GM19452 (cell line): Measurements from ENCODE around the gene AUTS2.

Experiments used
- ATAC-seq: cut with Tn5 transposase; IDR thresholded peaks from one replicate; pipeline ENCODE4 v1.9.1; 2021; ENCODE audit not compliant: unreplicated experiment

The AUTS2 gene

GRCh38 chr7:69622960-69623359 lies 24.7 kb downstream of the AUTS2 start:
- no peak for ATAC-seq

DNA sequence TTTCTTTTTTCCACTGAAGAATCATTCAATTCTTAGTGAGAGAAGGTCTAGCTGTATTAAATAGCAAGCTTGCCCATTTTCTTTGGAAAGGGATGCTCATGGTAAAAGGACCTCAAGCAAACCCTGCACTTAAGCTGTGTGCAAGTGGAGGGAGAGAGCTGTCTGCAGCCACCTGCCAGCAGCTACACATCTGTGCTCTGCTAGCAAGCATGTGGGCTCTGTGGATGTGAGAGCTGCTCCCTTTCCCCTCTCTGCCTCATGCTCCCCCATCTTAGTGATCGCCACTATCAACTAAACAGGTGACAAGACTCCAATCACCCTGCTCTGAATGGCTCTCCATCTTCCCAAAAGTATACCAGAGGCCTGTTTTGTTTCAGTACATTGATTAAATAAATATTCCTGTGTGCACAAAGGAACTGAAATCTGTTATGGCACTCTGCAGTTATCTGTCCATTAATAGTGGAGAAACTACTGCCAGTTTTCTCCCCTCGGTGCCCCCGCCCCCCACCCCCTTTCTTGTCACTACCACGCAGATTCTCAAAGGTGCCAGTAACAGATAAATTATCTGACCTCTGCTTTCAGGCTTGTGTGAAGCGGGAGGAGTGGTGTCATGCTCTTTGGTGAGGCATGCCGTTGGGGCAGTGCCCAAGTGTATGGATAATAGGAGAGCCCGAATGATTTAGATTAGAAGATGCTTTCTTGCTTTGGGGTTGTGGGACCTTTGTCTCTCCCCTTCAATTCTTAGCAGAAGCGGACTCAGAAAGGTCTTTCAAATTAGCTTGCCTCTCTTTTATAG lies 26.4 kb downstream of the AUTS2 start:
- ATAC-seq: no peak

- ATAC-seq: no peak
Measured at GRCh38 chr7:69625238-69625637, 27.0 kb downstream of the AUTS2 start.

- no peak for ATAC-seq
Measured at GRCh38 chr7:69625798-69626197, 27.5 kb downstream of the AUTS2 start.

GRCh38 chr7:69630292-69630691 lies 32.0 kb downstream of the AUTS2 start:
- ATAC-seq: no peak

GRCh38 chr7:69631131-69631530 lies 32.9 kb downstream of the AUTS2 start:
- ATAC-seq: no peak

DNA sequence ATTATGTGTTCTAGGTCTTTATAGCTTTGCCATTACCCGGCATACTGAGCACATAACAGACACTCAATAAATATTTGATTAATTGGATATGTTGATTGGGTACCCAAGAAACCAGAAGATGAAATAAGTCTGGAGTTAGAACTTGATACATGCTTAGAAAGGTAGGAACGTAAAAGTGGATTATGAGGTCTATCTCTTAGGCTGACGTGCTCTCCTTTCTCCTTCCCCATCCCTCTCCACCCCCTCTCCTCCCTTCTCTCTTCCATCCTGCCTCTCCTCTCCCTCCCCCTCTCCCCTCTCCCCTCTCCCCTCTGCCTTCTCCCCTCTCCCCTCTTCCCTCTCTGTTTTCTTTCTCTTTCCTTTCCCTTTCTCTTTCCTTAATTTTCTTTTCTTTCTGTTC lies 34.0 kb downstream of the AUTS2 start:
- ATAC-seq: no peak

- no peak for ATAC-seq
Measured at GRCh38 chr7:69633122-69633831, 35.0 kb downstream of the AUTS2 start.

- no peak for ATAC-seq
Measured at GRCh38 chr7:69635555-69636185, 37.4 kb downstream of the AUTS2 start.

DNA sequence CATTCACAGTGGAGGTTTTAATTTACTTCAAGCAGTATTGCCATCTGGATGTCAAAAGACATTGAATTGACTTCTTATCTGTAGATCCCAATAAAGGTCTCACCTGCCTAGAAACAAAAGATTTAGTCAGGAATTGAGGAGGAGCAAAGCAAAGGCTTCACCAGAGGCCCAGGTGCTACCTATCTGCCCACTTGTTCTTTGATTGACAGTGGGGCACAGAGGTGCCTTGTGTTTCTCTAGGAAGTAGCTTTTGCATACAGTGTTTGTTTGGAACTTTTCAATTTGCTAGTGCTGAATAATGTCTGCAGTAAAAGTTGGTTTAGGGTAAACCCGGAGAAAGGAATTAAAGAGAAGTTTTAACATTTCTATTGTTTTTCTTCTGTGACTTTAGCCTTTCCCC lies 40.4 kb downstream of the AUTS2 start:
- no peak for ATAC-seq

GRCh38 chr7:69640216-69640615 lies 41.9 kb downstream of the AUTS2 start:
- ATAC-seq: no peak

GRCh38 chr7:69640925-69641594 lies 42.8 kb downstream of the AUTS2 start:
- no peak for ATAC-seq

GRCh38 chr7:69643265-69643664 lies 45.0 kb downstream of the AUTS2 start:
- ATAC-seq: no peak

- ATAC-seq: no peak
Measured at GRCh38 chr7:69643708-69644445, 45.6 kb downstream of the AUTS2 start.

DNA sequence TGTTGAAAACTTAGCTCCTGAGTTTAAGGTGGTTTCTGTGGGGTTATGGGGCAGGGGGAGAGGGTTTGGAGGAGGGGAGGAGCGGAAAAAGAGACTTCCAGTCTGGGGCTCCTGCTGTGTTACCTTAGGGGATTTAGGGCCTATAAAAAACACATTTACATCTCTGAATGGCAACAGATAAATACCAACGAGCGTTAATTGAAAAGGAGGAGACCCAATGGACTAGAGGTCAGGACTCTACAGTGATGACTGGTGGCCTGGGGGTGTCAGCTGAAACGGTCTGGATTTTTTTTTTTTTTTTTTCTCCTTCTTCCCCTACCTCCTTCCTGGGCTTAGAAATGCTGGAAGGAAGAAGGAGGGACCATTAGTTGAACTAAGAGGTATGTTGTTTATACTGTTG lies 47.4 kb downstream of the AUTS2 start:
- ATAC-seq: no peak

DNA sequence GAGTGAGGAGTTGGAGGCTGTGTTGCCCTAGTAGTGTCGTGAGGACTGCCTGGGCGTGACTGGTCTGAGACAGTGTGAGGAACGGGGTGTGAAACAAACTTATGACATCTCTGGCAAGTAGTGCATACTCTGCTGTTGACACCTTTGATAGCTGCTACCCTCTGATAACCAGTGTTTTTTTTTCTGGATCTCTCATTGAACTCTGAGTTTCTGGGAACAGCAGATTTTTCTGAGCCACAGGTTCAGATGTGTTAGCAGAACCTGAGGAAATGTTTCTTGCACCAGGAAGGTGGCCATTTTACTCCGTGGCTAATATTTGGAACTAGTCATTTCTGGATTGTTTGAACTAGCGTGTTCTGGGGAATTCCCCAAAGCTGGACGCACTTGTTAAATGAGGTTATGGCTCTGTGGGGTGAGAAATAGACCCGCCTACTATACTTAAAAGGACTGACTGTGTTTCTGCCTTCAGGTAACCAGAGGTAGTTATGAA lies 52.9 kb downstream of the AUTS2 start:
- ATAC-seq: peak; percentile 88

DNA sequence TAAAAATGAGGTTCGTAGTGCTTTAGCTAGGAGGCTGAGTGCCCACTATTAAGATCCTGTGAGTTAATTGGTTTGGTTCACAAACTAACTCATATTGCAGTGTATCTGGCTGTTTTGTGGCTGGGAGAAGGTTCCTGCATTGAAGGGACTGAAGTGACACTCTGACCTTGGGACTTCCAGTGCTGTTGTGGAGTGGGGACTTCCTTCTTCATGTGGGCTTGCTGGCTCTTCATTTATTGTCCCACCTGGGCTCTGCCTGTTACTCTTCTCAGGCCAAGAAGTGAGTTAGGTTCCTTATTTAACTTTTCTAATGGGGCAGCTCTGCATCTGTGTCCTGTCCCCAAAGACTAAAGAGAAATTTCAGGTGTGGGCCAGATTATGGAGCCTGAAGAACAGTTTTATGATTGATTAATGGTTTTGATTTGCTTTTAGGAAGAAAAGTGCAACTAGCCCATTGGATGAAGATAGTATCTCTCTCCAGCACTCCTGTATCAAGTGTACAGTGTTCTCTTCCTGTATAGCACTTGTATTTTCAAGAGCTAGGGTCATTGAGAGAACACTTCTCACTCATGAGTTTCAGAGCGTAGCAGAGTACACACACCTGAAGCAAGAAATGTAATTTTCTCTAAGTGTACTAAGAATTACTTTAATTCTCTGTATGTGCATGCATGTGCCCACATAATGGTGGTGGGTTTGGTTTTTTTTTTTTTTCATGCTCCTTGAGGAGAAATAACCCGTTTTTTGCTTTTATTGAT lies 54.8 kb downstream of the AUTS2 start:
- ATAC-seq: no peak

GRCh38 chr7:69653806-69654205 lies 55.5 kb downstream of the AUTS2 start:
- ATAC-seq: no peak

DNA sequence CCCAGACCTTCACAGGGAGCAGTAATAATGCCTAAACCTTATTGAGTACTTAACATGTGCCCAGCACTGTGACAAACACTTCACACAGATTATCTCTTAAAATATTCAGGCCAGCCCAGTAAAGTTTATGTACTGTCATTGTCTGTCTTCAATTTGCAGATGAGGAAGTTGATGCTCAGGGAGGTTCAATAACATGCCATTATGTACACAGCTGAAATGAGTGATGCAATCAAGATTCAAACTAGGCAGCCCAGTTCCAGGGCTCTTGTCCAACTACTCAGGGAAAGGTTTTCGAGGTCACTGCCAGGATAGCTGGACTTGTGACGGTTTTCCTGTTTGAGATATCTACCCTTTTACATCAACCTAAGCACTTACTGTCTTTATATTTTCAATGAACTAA lies 56.1 kb downstream of the AUTS2 start:
- ATAC-seq: no peak
